Activated CD4-positive, alpha-beta memory T cell treated with anti-CD3 and anti-CD28 coated beads, Interleukin-2, amount 10 ng/mL, durations not matched to agents 7 days and 5 days (primary cell): ENCODE results near the gene FPR2. TPM values are rescaled to one million over a fixed set of nuclear protein-coding genes. Genes with fewer than 3 reads are reported as not detected.

Experiments used
- CTCF ChIA-PET: fragments of 350-600 bp; sonication (Branson Sonifier 250); formaldehyde crosslinking; loops from one replicate; lab custom pipeline; 2021; ENCODE audit warnings: antibody characterized with exemption, inconsistent platforms; lab: Charles Lee
- POLR2A ChIA-PET: fragments of 350-600 bp; sonication (Branson Sonifier 250); formaldehyde crosslinking; loops from one replicate; lab custom pipeline; 2021; ENCODE audit warnings: antibody characterized with exemption; lab: Charles Lee
- DNase-seq: peaks from one replicate; pipeline ENCODE4 v3.0.0-alpha.2; 2020
- H3K27ac Mint-ChIP-seq: one replicate; pipeline ENCODE4 v1.8.0; 2021; ENCODE audit warnings: mild to moderate bottlenecking, mixed read lengths
- H3K27me3 Mint-ChIP-seq: one replicate; pipeline ENCODE4 v1.8.0; 2021; ENCODE audit warnings: mixed read lengths
- H3K36me3 Mint-ChIP-seq: one replicate; pipeline ENCODE4 v1.8.0; 2021; ENCODE audit warnings: low read depth, mixed read lengths
- H3K4me1 Mint-ChIP-seq: one replicate; pipeline ENCODE4 v1.8.0; 2021; ENCODE audit warnings: mixed read lengths
- H3K4me3 Mint-ChIP-seq: one replicate; pipeline ENCODE4 v1.8.0; 2021; ENCODE audit warnings: mild to moderate bottlenecking, mixed read lengths
- H3K9me3 Mint-ChIP-seq: one replicate; pipeline ENCODE4 v1.8.0; 2021; ENCODE audit warnings: mixed read lengths
- total RNA-seq, 2 experiments: library from RNA; stranded (reverse); gene quantifications; one replicate each; pipeline ENCODE4 v1.2.3, GENCODE V29; 2021

Gene FPR2
- total RNA-seq, 2 experiments from 2014 or later, result not detected

GRCh38 chr19:51807925-51808324 lies 46.9 kb downstream of the FPR2 start:
- H3K9me3 Mint-ChIP-seq, result peaks cover 34% of the 10 kb centered on the region
- POLR2A ChIA-PET, result no interaction called here
- no peak overlapping the region for H3K4me3 Mint-ChIP-seq
- no peaks in the 10 kb centered on the region for H3K36me3 Mint-ChIP-seq
- CTCF ChIA-PET, result no interaction called here
- no peak overlapping the region for H3K27ac Mint-ChIP-seq
- no peaks in the 10 kb centered on the region for H3K4me1 Mint-ChIP-seq
- no peak for DNase-seq
- no peaks in the 10 kb centered on the region for H3K27me3 Mint-ChIP-seq

- no peak overlapping the region for H3K4me3 Mint-ChIP-seq
- DNase-seq, result no peak
- POLR2A ChIA-PET, result no interaction called here
- H3K4me1 Mint-ChIP-seq, result no peaks in the 10 kb centered on the region
- H3K27ac Mint-ChIP-seq, result no peak overlapping the region
- H3K27me3 Mint-ChIP-seq, result no peaks in the 10 kb centered on the region
- H3K9me3 Mint-ChIP-seq, result peaks cover 31% of the 10 kb centered on the region
- CTCF ChIA-PET, result no interaction called here
- no peaks in the 10 kb centered on the region for H3K36me3 Mint-ChIP-seq
Measured at GRCh38 chr19:51808333-51808986, 47.5 kb downstream of the FPR2 start.

GRCh38 chr19:51809787-51810186 lies 48.8 kb downstream of the FPR2 start:
- Mint-ChIP-seq H3K27ac (no peak overlapping the region), H3K4me1 (no peaks in the 10 kb centered on the region), H3K27me3 (no peaks in the 10 kb centered on the region), H3K4me3 (no peak overlapping the region), H3K36me3 (no peaks in the 10 kb centered on the region), H3K9me3 (peaks cover 34% of the 10 kb centered on the region)
- ChIA-PET POLR2A (no interaction called here), CTCF (no interaction called here)
- DNase-seq, result no peak

- Mint-ChIP-seq H3K4me1 (no peaks in the 10 kb centered on the region), H3K27ac (no peak overlapping the region), H3K4me3 (no peak overlapping the region), H3K36me3 (no peaks in the 10 kb centered on the region), H3K9me3 (peaks cover 32% of the 10 kb centered on the region), H3K27me3 (no peaks in the 10 kb centered on the region)
- no peak for DNase-seq
- POLR2A ChIA-PET, result no interaction called here
- CTCF ChIA-PET, result no interaction called here
Measured at GRCh38 chr19:51810223-51810622, 49.2 kb downstream of the FPR2 start.

GRCh38 chr19:51811344-51811743 lies 50.4 kb downstream of the FPR2 start:
- Mint-ChIP-seq H3K4me3 (no peak overlapping the region), H3K27ac (no peak overlapping the region), H3K4me1 (no peaks in the 10 kb centered on the region), H3K9me3 (peaks cover 28% of the 10 kb centered on the region), H3K27me3 (no peaks in the 10 kb centered on the region), H3K36me3 (no peaks in the 10 kb centered on the region)
- no peak for DNase-seq
- POLR2A ChIA-PET, result no interaction called here
- CTCF ChIA-PET, result no interaction called here

- Mint-ChIP-seq H3K4me1 (no peaks in the 10 kb centered on the region), H3K4me3 (no peak overlapping the region), H3K27me3 (no peaks in the 10 kb centered on the region), H3K9me3 (peaks cover 29% of the 10 kb centered on the region), H3K36me3 (no peaks in the 10 kb centered on the region), H3K27ac (no peak overlapping the region)
- DNase-seq, result no peak
- CTCF ChIA-PET, result no interaction called here
- POLR2A ChIA-PET, result no interaction called here
Measured at GRCh38 chr19:51815043-51815442, 54.1 kb downstream of the FPR2 start.

- DNase-seq, result no peak
- no peak overlapping the region for H3K4me3 Mint-ChIP-seq
- CTCF ChIA-PET, result interaction anchor here (1.7 kb wide), 1 partner anchor 39 kb away, joined by 6 read pairs; no protein-coding TSS in a partner anchor
- POLR2A ChIA-PET, result no interaction called here
- no peaks in the 10 kb centered on the region for H3K27me3 Mint-ChIP-seq
- H3K36me3 Mint-ChIP-seq, result no peaks in the 10 kb centered on the region
- no peak overlapping the region for H3K27ac Mint-ChIP-seq
- H3K9me3 Mint-ChIP-seq, result peaks cover 24% of the 10 kb centered on the region
- no peaks in the 10 kb centered on the region for H3K4me1 Mint-ChIP-seq
Measured at GRCh38 chr19:51816711-51817110, 55.7 kb downstream of the FPR2 start.

GRCh38 chr19:51820011-51820410 lies 59.0 kb downstream of the FPR2 start:
- no peak overlapping the region for H3K4me3 Mint-ChIP-seq
- no peaks in the 10 kb centered on the region for H3K27me3 Mint-ChIP-seq
- H3K9me3 Mint-ChIP-seq, result peaks cover 31% of the 10 kb centered on the region
- no peak overlapping the region for H3K27ac Mint-ChIP-seq
- DNase-seq, result no peak
- ChIA-PET POLR2A (no interaction called here), CTCF (no interaction called here)
- H3K36me3 Mint-ChIP-seq, result no peaks in the 10 kb centered on the region
- no peaks in the 10 kb centered on the region for H3K4me1 Mint-ChIP-seq

Other genes starting within 250 kb of the FPR2 start
- under 1 TPM; 0.15 to 0.48 TPM for gene SIGLEC6, start 229.5 kb upstream of the FPR2 start, total RNA-seq
- 1 to 10 TPM; 5.5 to 7.1 TPM for gene ZNF175, start 189.9 kb upstream of the FPR2 start, total RNA-seq
- gene SIGLEC5, start 130.8 kb upstream of the FPR2 start, total RNA-seq, result not detected
- not detected for gene SIGLEC14, start 114.4 kb upstream of the FPR2 start, total RNA-seq
- 1 to 10 TPM; 5.2 to 6.6 TPM for gene SPACA6, start 67.8 kb upstream of the FPR2 start, total RNA-seq
- not detected for gene HAS1, start 37.2 kb upstream of the FPR2 start, total RNA-seq
- not detected for gene FPR1, start 9.3 kb upstream of the FPR2 start, total RNA-seq
- gene FPR3, start 34.0 kb downstream of the FPR2 start, total RNA-seq, result not detected
- 1 to 10 TPM; 5.3 to 6.1 TPM for gene ZNF577, start 126.8 kb downstream of the FPR2 start, total RNA-seq
- 1 to 10 TPM; 8.1 to 9.6 TPM for gene ZNF649, start 143.8 kb downstream of the FPR2 start, total RNA-seq
- gene ZNF613, start 166.3 kb downstream of the FPR2 start, total RNA-seq, result 1 to 10 TPM; 7.7 to 8.1 TPM
- 10 to 100 TPM; 14.0 to 15.9 TPM for gene ZNF350, start 225.7 kb downstream of the FPR2 start, total RNA-seq
- 10 to 100 TPM; 11.4 to 12.1 TPM for gene ZNF615, start 247.0 kb downstream of the FPR2 start, total RNA-seq